ENCODE measurements around the gene CEP128.

CEP128 gene

GRCh38 chr14:80768646-80769045 lies 172.9 kb downstream of the CEP128 start:
- no peak for DNase-seq

DNA sequence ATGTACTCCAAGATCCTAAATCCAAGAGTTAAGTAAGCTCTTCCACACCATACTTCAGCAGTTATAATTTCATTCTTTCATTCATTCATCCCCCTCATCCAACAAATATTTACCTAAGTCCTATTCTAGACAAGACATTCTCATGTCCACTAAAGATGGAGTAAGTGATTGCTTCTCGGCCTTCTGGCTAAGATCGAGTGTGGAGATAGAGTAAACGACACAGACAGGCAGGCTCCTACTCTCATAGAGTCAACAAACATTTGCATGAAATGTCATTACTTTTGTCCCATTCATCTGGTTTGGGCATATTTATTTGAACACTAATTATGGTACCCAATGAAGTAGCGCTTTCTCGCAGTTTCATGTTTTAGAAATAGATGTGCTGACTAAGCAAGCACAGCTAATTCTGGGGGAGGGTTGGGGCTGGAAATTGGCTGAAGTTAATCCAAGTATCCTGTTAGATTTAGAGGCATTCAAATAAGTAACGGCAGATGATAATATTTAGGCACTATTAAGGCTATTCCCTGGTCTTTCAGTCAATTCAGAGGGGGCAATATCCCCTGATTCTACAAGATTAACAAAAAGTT lies 176.5 kb downstream of the CEP128 start:
- no peak for DNase-seq

- no peak for DNase-seq
Observed at GRCh38 chr14:80764496-80764895, 177.0 kb downstream of the CEP128 start.

DNA sequence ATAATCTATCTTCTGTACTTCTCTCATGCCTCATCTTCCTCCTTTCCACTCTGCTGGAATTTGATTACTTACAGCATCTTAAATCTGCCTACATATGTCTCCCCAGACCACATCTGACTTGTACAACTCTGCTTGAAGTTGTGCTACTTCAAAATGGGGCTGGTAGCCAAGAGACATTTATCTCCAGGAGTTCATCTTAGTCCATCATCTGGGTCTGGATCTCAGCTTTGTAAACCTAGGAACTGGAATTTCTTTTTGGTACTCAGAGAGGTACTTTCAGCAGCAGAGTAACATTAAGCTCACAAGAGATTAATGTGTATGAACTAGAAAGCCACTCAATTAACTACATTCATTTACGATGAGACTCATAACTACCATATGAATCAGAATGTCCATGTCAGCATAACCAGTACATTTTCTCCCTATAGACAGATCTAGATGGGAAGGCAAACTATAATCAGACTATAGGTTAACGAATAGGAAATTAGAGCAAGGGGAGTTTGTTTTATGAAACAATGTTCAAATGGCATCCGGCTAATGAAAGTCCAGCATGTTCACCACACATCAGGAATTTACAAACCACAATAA lies 178.8 kb downstream of the CEP128 start:
- no peak for DNase-seq

DNA sequence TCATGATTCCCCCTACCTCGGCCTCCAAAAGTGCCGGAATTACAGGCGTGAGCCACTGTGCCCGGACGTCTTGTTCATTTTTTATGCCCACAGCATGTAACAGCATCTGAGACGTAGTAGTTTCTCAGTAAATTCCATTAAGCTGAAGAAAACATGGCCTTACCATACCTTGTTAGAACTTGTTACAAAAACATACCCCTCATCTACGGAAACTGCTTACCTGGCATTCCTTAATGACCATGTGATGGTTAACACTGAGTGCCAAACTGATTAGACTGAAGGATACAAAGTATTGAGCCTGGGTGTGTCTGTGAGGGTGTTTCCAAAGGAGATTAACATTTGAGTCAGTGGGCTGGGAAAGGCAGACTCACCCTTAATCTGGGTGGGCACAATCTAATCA lies 186.8 kb downstream of the CEP128 start:
- DNase-seq: no peak

- no peak for DNase-seq
Observed at GRCh38 chr14:80751285-80751684, 190.3 kb downstream of the CEP128 start.

DNA sequence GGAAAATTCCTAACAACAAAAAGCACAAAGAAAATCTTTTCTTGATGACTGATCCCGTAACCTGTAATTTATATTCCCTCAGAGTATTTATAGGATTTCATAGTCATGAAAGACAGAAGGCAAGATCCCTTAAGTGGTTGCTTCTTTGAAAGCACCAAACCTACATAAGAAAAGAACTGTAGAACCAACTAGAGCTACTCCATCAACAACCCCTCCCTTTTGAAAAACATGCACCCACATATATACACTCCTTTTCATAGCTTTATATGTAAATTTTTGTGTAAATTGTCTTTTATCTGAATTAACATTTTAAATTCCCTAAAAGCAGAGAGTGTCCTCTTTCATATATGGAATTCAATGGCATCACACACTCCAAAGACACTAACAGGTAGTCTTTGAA lies 215.3 kb downstream of the CEP128 start:
- DNase-seq: no peak

GRCh38 chr14:80718940-80719339 lies 222.6 kb downstream of the CEP128 start:
- DNase-seq: no peak

- DNase-seq: no peak
Observed at GRCh38 chr14:80714474-80714873, 227.1 kb downstream of the CEP128 start.

GRCh38 chr14:80713076-80713850 lies 228.3 kb downstream of the CEP128 start:
- DNase-seq: no peak

GRCh38 chr14:80705241-80705980 lies 236.1 kb downstream of the CEP128 start:
- no peak for DNase-seq

DNA sequence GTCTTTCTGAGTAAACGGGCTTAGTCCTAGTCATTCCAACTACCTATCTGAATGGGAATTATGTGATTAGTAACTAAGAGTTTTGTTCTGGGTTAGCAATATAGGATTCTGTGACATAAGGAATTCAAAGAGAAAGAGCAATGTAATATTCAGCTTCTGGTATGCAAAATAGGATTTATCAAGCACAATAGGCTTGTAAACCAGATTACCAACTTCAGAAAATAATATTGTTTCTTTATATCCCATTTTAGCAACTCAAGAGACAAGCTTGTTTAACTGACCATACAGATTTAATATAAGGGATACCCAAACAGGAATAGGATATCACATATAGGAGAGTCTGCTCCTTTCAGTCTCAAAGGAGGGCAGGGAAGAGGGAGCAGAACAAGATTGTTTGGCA lies 240.9 kb downstream of the CEP128 start:
- DNase-seq: no peak

GRCh38 chr14:80699861-80700260 lies 241.7 kb downstream of the CEP128 start:
- peak; percentile 6 for DNase-seq

DNA sequence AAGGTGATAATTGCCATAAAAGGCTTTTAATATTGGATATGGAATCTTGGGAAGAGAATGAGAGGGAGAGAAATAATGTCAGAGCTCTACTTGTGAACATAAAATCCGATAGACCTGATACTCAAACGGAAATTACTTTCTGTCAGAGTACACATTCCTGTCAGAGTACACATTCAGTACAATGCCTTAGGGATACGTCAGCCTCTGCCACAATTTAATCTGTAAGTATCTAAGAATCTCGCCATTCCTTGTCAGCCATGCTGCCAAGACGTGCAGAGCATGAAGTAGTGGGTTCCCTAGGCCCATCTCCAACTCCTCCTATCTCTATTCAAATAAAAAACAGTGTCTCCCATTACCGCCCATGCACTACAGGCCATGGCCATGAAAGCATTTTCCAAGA lies 242.6 kb downstream of the CEP128 start:
- DNase-seq: no peak

DNA sequence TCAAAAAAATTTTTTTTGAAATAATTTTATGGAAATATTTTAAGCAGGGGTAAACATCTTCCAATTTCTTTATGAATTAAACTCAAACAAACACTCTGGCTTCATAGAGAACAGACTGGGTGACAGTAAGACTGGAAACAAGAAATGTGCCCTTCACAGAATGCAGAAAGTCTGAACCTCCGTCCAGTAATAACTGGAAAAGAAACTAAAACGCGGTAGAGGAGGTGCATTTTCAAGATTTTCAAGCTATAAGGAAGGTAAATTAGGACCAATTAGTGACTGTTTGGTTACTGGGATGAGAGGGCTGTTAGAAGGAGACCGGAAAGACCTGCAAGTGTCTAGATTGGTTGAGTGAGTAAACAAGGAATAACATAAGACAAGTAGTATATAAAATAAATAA lies 245.7 kb downstream of the CEP128 start:
- DNase-seq: peak; percentile 34

GRCh38 chr14:80692903-80693302 lies 248.6 kb downstream of the CEP128 start:
- DNase-seq: no peak

DNA sequence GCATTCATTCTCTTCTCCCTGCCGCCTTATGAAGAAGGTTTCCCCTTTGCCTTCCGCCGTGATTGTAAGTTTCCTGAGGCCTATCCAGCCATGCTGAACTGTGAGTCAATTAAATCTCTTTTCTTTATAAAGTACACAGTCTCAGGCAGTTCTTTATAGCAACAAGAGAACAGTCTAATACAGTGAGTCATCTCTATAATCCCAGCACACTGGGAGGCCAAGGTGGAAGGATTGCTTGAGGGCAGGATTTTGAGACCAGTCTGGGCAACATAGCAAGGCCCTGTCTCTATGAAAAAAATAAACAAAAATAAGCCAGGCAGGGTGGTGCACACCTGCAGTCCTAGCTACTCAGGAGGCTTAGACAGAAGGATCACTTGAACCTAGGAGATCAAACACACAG lies 259.9 kb downstream of the CEP128 start:
- DNase-seq: no peak

- DNase-seq: no peak
Observed at GRCh38 chr14:80679273-80679672, 262.3 kb downstream of the CEP128 start.

- no peak for DNase-seq
Observed at GRCh38 chr14:80678436-80678835, 263.1 kb downstream of the CEP128 start.

DNA sequence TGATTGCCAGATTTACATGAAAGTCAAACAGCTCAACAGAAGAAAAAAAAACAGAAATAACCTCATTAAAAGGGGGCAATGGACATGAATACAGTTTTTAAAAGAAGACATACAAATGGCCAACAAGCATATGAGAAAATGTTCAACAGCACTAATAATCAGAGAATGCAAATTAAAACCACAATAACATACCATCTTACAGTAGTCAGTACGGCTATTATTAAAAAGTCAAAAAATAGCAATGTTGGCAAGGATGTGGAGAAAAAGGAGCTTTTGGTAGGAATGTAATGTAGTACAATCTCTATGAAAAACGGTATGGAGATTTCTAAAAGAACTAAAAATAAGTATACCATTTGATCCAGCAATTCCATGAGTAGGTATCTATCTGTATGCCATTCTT lies 272.1 kb downstream of the CEP128 start:
- no peak for DNase-seq

DNA sequence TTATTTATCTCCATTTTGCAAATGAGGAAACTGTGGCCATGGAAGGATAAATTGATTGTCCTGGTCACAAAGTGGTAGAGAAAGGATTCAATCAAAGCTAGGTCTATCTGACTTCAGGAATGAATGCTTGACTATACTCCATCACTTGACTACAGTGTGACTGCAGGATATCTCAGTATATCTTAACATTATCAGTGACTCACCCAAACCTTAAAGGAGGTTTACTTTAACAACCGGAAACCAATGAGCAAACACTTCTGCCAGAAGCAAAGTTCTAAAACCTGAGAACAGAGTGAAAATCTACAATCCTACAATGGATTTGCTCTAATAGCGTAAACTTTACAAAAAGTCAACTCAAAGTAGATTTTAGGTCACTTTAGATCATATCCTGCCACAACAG lies 277.0 kb downstream of the CEP128 start:
- DNase-seq: no peak

DNA sequence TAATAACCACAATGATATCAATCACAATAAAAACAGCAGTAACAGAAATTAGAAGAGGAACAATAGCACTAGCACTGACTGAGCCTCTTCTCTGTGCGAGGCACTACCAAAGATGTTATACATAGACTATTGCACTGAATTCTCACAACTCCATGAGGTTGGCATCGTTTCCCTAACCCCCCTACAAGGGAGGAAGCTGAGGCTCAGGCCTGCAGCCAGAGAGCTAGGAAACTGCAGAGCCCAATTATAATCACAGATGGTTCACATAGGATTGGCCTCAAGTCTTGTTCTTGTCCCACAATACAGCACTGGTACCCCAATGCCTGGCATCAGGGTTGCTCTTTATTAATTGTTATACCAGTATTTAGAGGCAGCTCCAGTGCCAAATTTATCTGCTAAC lies 278.0 kb downstream of the CEP128 start:
- no peak for DNase-seq

- no peak for DNase-seq
Observed at GRCh38 chr14:80659783-80660182, 281.8 kb downstream of the CEP128 start.

GRCh38 chr14:80658733-80659132 lies 282.8 kb downstream of the CEP128 start:
- no peak for DNase-seq

All from activated CD4-positive, alpha-beta T cell treated with anti-CD3 and anti-CD28 coated beads, Interleukin-2, amount 50 U/mL, for 16 hours (primary cell).